ENCODE data around the gene ANXA8. TPM values are rescaled to one million over a fixed set of nuclear protein-coding genes. Genes with fewer than 3 reads are reported as not detected.
"Not testable (repeated sequence)": the region's sequence is repeated elsewhere in the genome, so short reads cannot be mapped to it uniquely, and the experiment has no call there.

The ANXA8 gene
- total RNA-seq, 8 experiments from 2014 or later: 0.11 to 2.1 (median 1.3) TPM; not detected in 4

DNA sequence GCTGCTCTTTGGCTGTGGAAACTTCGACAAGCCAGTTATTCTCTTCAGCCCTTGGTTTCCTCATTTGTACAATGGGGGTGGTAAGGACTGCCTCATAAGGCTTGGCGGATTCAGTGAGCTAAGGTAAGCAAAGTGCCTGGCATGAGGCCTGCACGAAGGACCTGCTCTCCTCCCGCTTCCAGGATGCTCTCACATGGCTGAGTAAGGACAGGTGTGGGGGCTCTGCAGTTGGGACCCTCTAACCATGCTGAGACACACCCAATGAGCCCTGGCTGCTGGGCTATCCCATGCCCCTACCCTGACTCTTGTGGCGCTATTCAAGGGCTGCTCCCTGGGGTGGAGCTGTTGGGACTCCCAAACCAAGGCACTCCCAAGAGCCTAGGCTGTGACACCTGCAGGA is 8.8 kb downstream of the ANXA8 start:
- in situ Hi-C loops (cut with MboI; ENCODE audit: low pct_unique_long_range_greater_than_20kb in 2 of 9, low sequenced_read_pairs in 9 of 9, unreplicated experiment in 9 of 9); ATAC-seq (replicated peaks in 6 of 8); H3K4me3 ChIP-seq; H3K27ac ChIP-seq; H3K4me1 ChIP-seq (replicated peaks in 1 of 2): not testable (repeated sequence)
- no CpG with 5 or more reads among the region's 5 CpGs for WGBS, 10 experiments

- in situ Hi-C loops (cut with MboI; ENCODE audit: low pct_unique_long_range_greater_than_20kb in 2 of 9, low sequenced_read_pairs in 9 of 9, unreplicated experiment in 9 of 9); H3K4me3 ChIP-seq; H3K27ac ChIP-seq; H3K4me1 ChIP-seq (replicated peaks in 1 of 2): not testable (repeated sequence)
- peak in 3 of 8 experiments; percentile 64 to 73 (median 71) for ATAC-seq (replicated peaks in 6 of 8)
- WGBS, 10 experiments: no CpG with 5 or more reads among the region's 7 CpGs
These were observed 10.4 kb downstream of the ANXA8 start for GRCh38 chr10:47473516-47473915.

- no CpG with 5 or more reads among the region's 3 CpGs for WGBS, 10 experiments
- H3K27ac ChIP-seq; H3K4me1 ChIP-seq (replicated peaks in 1 of 2); in situ Hi-C loops (cut with MboI; ENCODE audit: low pct_unique_long_range_greater_than_20kb in 2 of 9, low sequenced_read_pairs in 9 of 9, unreplicated experiment in 9 of 9); H3K4me3 ChIP-seq: not testable (repeated sequence)
- ATAC-seq (replicated peaks in 6 of 8): peak in 1 of 8 experiments; percentile 22
These were observed 11.3 kb downstream of the ANXA8 start for GRCh38 chr10:47472647-47473046.

DNA sequence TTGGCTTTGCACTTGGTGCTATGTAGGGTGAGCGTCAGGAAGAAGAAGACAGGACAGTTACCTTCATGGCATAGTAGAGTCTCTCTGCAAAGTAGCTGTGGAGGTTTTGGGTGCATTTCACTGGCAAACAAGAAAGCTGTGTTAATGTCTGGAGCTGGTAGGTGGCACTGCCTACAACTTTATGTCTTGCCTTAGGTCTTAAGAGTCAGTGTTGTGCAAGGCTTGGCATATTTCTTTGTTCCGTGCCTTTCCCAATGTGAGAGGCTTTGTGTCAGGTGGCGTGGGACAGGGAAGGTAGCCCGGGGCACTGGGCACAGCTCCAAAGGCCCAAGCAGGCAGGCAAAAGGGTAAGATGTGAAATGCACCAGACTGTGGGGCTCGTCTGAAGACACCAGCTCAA is 11.8 kb downstream of the ANXA8 start:
- no CpG with 5 or more reads among the region's 5 CpGs for WGBS, 10 experiments
- H3K27ac ChIP-seq; H3K4me1 ChIP-seq (replicated peaks in 1 of 2); in situ Hi-C loops (cut with MboI; ENCODE audit: low pct_unique_long_range_greater_than_20kb in 2 of 9, low sequenced_read_pairs in 9 of 9, unreplicated experiment in 9 of 9); H3K4me3 ChIP-seq: not testable (repeated sequence)
- ATAC-seq (replicated peaks in 6 of 8): peak in 1 of 8 experiments; percentile 42

DNA sequence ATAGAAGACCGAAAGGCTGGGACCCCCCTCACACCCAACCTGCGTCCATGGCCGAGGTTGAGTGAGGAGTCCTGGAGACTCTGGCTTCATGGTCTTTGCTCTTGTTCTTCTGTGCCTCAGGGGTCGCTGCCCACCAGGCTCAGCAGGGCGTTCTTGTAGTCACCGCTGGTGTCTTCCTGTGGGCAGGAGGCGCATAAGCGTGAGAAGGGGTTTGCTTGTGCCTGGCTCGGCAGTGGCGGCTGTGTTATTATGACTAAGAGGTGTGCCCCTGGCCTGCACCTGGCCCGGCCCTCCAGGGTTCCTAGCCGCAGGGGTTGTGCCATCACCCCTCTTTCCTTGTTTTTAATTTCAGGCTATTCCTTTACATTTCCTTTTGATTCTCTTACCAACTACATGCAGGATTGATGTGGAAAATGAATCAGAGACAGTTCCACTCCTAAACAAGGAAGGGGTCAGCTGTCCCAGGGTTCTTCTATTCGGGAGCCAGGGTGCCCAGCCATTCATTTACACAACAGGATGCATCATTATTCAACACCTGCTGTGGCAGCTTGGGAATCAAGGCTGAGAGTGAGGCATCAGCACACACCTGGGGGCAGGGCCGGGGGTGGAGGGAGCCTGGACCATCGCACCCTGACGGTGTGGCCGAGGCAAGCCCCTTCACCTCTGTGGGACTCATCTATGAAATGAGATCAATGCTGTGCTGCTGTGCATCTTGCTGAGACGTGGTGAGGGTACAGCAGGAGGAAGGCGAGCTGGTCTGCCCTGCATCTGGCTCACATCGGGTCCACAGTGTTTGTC is 15.0 kb downstream of the ANXA8 start:
- in situ Hi-C loops (cut with MboI; ENCODE audit: low pct_unique_long_range_greater_than_20kb in 2 of 9, low sequenced_read_pairs in 9 of 9, unreplicated experiment in 9 of 9); H3K4me3 ChIP-seq; ATAC-seq (replicated peaks in 6 of 8); H3K4me1 ChIP-seq (replicated peaks in 1 of 2); H3K27ac ChIP-seq: not testable (repeated sequence)
- no CpG with 5 or more reads among the region's 20 CpGs for WGBS, 10 experiments

- no CpG with 5 or more reads among the region's 7 CpGs for WGBS, 10 experiments
- in situ Hi-C loops (cut with MboI; ENCODE audit: low pct_unique_long_range_greater_than_20kb in 2 of 9, low sequenced_read_pairs in 9 of 9, unreplicated experiment in 9 of 9); H3K27ac ChIP-seq; ATAC-seq (replicated peaks in 6 of 8); H3K4me1 ChIP-seq (replicated peaks in 1 of 2); H3K4me3 ChIP-seq: not testable (repeated sequence)
These were observed 16.0 kb downstream of the ANXA8 start for GRCh38 chr10:47467957-47468356.

GRCh38 chr10:47467458-47467857 is 16.5 kb downstream of the ANXA8 start:
- in situ Hi-C loops (cut with MboI; ENCODE audit: low pct_unique_long_range_greater_than_20kb in 2 of 9, low sequenced_read_pairs in 9 of 9, unreplicated experiment in 9 of 9); H3K4me1 ChIP-seq (replicated peaks in 1 of 2); ATAC-seq (replicated peaks in 6 of 8); H3K27ac ChIP-seq; H3K4me3 ChIP-seq: not testable (repeated sequence)
- WGBS, 10 experiments: no CpG with 5 or more reads among the region's 5 CpGs

- in situ Hi-C loops (cut with MboI; ENCODE audit: low pct_unique_long_range_greater_than_20kb in 2 of 9, low sequenced_read_pairs in 9 of 9, unreplicated experiment in 9 of 9); ATAC-seq (replicated peaks in 6 of 8); H3K4me3 ChIP-seq; H3K27ac ChIP-seq; H3K4me1 ChIP-seq (replicated peaks in 1 of 2): not testable (repeated sequence)
- 40% methylated on average over 1 of the region's 14 CpGs; no CpG with 5 or more reads in 9 of the 10 experiments for WGBS, 10 experiments
These were observed 18.5 kb downstream of the ANXA8 start for GRCh38 chr10:47465216-47465917.

DNA sequence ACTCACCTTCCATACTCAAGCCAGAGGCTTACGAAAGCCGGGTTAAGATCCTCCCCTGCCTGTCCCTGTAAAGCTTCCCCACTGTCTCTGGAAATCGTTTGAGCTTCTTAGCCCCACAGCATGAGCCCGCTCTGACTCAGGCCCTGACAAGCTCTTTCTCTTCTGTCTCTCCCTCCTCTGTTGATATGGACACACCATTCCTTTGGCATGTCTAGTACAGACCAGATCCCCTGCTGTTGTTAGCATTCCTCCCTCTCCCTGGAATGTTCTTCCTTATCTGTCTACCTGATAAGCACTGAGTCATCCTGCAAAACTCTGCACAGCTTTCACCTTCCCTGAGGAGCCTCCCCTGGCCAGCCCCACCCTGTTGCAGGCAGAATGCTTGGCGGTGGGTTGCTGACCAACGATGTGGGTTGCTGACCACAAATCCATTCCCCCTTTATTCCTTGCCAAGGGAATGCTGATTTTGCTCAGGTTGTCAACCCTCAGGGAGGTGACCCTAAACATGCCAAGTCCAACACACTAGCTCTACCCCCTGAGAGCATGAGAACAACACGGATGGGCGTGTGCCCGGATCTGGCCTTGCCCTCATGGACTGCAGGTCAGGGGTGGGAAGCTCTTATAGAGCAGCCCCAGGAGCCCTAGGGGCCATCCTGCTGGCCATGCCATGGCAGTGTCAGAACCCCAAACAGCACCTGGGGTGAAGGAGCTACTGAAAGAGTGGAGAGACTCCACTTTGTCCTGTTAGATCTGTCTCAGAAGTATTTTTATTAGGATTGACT is 21.1 kb downstream of the ANXA8 start:
- WGBS, 10 experiments: no CpG with 5 or more reads among the region's 9 CpGs
- H3K4me1 ChIP-seq (replicated peaks in 1 of 2); H3K27ac ChIP-seq; in situ Hi-C loops (cut with MboI; ENCODE audit: low pct_unique_long_range_greater_than_20kb in 2 of 9, low sequenced_read_pairs in 9 of 9, unreplicated experiment in 9 of 9); H3K4me3 ChIP-seq: not testable (repeated sequence)
- ATAC-seq (replicated peaks in 6 of 8): peak in 3 of 8 experiments; percentile 6 to 36 (median 8)

- WGBS, 10 experiments: no CpG with 5 or more reads among the region's 37 CpGs
- peak; percentile 75 to 96 (median 94) for ATAC-seq (replicated peaks in 6 of 8)
- in situ Hi-C loops (cut with MboI; ENCODE audit: low pct_unique_long_range_greater_than_20kb in 2 of 9, low sequenced_read_pairs in 9 of 9, unreplicated experiment in 9 of 9); H3K27ac ChIP-seq; H3K4me1 ChIP-seq (replicated peaks in 1 of 2): not testable (repeated sequence)
- peak overlapping the region in 4 of 5 donors; percentile 7 to 23 (median 15) for H3K4me3 ChIP-seq
These were observed 22.6 kb downstream of the ANXA8 start for GRCh38 chr10:47461261-47461687.

GRCh38 chr10:47458466-47459154 is 25.3 kb downstream of the ANXA8 start:
- H3K27ac ChIP-seq: no peak overlapping the region

DNA sequence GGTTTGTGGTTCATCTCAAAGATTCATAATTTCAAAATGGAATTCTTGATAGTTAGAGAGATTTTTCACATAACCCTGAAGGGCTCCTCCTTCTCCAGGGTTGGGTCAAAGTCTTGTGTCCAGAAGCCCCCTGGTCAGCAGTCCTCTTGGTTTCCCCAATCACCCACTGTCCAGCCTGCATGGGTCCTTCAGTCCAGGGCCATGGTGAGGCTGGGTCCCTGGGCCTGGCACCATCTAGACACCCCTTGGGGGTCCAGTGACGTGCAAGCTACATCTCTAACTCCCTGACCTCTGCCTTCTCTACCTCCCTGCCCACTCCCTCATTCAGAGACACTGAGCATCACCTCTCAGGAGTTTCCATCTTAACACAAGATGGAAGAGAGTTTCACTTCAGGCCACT is 26.1 kb downstream of the ANXA8 start:
- H3K4me3 ChIP-seq: no peak overlapping the region
- WGBS, 10 experiments: 60 to 100% (median 88%) methylated on average over 1 of the region's 1 CpG; no CpG with 5 or more reads in 7 of the 10 experiments
- H3K4me1 ChIP-seq (replicated peaks in 1 of 2): no peaks in the 10 kb centered on the region
- H3K27ac ChIP-seq: no peak overlapping the region
- ATAC-seq (replicated peaks in 6 of 8): no peak
- in situ Hi-C loops (cut with MboI; ENCODE audit: low pct_unique_long_range_greater_than_20kb in 2 of 9, low sequenced_read_pairs in 9 of 9, unreplicated experiment in 9 of 9): no loop called here

More at GRCh38 chr10:47458466-47459154, 25.3 kb downstream of the ANXA8 start:
- Histone ChIP-seq H3K4me3 (no peak overlapping the region), H3K4me1 (replicated peaks in 1 of 2) (no peaks in the 10 kb centered on the region)
- WGBS, 10 experiments: 60 to 67% methylated on average over 1 to 2 of the region's 4 CpGs; no CpG with 5 or more reads in 8 of the 10 experiments
- in situ Hi-C loops (cut with MboI; ENCODE audit: low pct_unique_long_range_greater_than_20kb in 2 of 9, low sequenced_read_pairs in 9 of 9, unreplicated experiment in 9 of 9): no loop called here
- peak in 1 of 8 experiments; percentile 2 for ATAC-seq (replicated peaks in 6 of 8)

GRCh38 chr10:47457528-47457820 is 26.4 kb downstream of the ANXA8 start:
- no CpG with 5 or more reads among the region's 1 CpG for WGBS, 10 experiments
- Histone ChIP-seq H3K4me1 (replicated peaks in 1 of 2) (no peaks in the 10 kb centered on the region), H3K27ac (no peak overlapping the region), H3K4me3 (no peak overlapping the region)
- in situ Hi-C loops (cut with MboI; ENCODE audit: low pct_unique_long_range_greater_than_20kb in 2 of 9, low sequenced_read_pairs in 9 of 9, unreplicated experiment in 9 of 9): no loop called here
- no peak for ATAC-seq (replicated peaks in 6 of 8)
